Activated CD8-positive, alpha-beta T cell treated with anti-CD3 and anti-CD28 coated beads, Interleukin-2, amount 10 ng/mL, durations not matched to agents 7 days and 5 days (primary cell): ENCODE data around the gene FASTKD2. TPM values are rescaled to one million over a fixed set of nuclear protein-coding genes. Genes with fewer than 3 reads are reported as not detected.

Experiments used
- ATAC-seq: fragments of 150-1000 bp; cut with Tn5 transposase; one replicate; pipeline ENCODE4 v1.10.0; 2021; ENCODE audit warnings: moderate library complexity
- CTCF ChIA-PET: fragments of 350-600 bp; sonication (Branson Sonifier 250); formaldehyde crosslinking; loops from one replicate; lab custom pipeline; 2021; ENCODE audit warnings: antibody characterized with exemption; lab: Charles Lee
- POLR2A ChIA-PET: fragments of 350-600 bp; sonication (Branson Sonifier 250); formaldehyde crosslinking; loops from one replicate; lab custom pipeline; 2021; ENCODE audit warnings: antibody characterized with exemption; lab: Charles Lee
- DNase-seq: peaks from one replicate; pipeline ENCODE4 v3.0.0-alpha.2; 2020
- H3K27ac Mint-ChIP-seq: one replicate; pipeline ENCODE4 v1.8.0; 2021; ENCODE audit warnings: mild to moderate bottlenecking, mixed read lengths
- H3K27me3 Mint-ChIP-seq: one replicate; pipeline ENCODE4 v1.8.0; 2021; ENCODE audit warnings: low read depth, mixed read lengths
- H3K36me3 Mint-ChIP-seq: one replicate; pipeline ENCODE4 v1.8.0; 2021; ENCODE audit warnings: low read depth, mixed read lengths
- H3K4me1 Mint-ChIP-seq: one replicate; pipeline ENCODE4 v1.8.0; 2021; ENCODE audit warnings: low read depth, mixed read lengths
- H3K4me3 Mint-ChIP-seq: one replicate; pipeline ENCODE4 v1.8.0; 2021; ENCODE audit warnings: mild to moderate bottlenecking, mixed read lengths
- H3K9me3 Mint-ChIP-seq: one replicate; pipeline ENCODE4 v1.8.0; 2022; ENCODE audit warnings: mixed read lengths; ENCODE audit not compliant: insufficient read depth
- total RNA-seq, 2 experiments: library from RNA; stranded (reverse); gene quantifications; one replicate each; pipeline ENCODE4 v1.2.3, GENCODE V29; 2021

Gene FASTKD2
- total RNA-seq, 2 experiments from 2014 or later: 20.2 to 20.8 TPM

DNA sequence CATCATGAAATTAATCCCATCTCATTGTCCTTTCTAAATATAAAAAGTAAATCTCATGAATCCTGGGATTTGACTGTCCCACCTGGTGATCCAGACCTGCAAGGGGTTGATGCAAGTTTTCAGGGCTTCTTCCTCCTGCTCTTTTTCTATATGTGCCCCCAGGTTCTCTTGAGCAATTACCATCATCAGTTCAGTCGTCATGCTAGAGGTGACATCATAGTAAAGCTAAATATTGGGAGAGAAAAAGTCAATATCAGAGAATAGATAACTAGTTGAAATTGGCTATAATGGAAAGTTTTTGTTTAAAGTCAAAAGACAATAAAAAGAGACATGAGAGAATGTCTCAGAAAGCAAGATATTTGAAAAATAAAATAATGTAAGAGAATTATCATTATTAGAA, 8.6 kb upstream of the FASTKD2 start:
- H3K4me1 Mint-ChIP-seq: no peaks in the 10 kb centered on the region
- POLR2A ChIA-PET: no interaction called here
- ATAC-seq (no peak), DNase-seq (no peak)
- CTCF ChIA-PET: interaction anchor here (1.1 kb wide), 1 partner anchor 25 kb away, joined by 3 read pairs; no protein-coding TSS in a partner anchor
- no peaks in the 10 kb centered on the region for H3K36me3 Mint-ChIP-seq
- H3K9me3 Mint-ChIP-seq: no peaks in the 10 kb centered on the region
- H3K4me3 Mint-ChIP-seq: no peak overlapping the region
- H3K27ac Mint-ChIP-seq: no peak overlapping the region
- peaks cover 21% of the 10 kb centered on the region for H3K27me3 Mint-ChIP-seq

DNA sequence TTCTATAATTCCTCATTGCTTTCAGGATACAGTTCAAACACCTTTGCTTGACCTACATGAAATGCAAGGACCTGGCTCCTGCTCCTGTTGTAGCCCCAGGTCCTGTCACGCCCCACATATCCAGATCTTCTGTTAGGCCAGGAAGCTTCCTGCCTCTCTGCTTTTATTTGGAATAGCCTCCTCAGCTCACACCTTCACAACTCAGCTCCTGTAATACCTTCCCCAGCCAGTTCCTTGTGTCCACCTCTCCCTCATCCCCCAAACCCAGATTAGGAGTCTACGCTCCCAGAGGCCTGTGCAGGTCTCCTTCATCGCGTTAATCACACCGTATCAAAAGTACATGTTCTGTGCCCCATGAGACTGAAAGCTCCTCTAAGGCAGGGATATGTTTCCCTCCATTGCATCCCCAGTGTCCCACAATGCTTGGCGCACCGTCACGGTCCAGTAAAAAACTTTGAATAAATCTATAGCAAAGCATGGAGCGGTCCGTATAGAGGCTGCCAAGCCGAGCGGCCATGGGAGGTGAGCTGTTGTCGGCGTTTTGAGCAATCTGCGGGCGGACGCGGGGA, 649 bp upstream of the FASTKD2 start:
- H3K4me3 Mint-ChIP-seq: peak overlapping the region; percentile 90
- H3K4me1 Mint-ChIP-seq: peaks cover 32% of the 10 kb centered on the region
- DNase-seq (peak; percentile 22), ATAC-seq (no peak)
- peak overlapping the region; percentile 96 for H3K27ac Mint-ChIP-seq
- ChIA-PET POLR2A (interaction anchor here (0.6 to 1.6 kb wide), 6 partner anchors 13 to 861 kb away, joined by 3 to 7 read pairs (median 4); partner anchors contain the start of gene KLF7), CTCF (interaction anchor here (0.7 to 2.8 kb wide), 5 partner anchors 15 to 709 kb away, joined by 3 to 18 read pairs (median 4); no protein-coding TSS in a partner anchor)
- peaks cover 16% of the 10 kb centered on the region for H3K36me3 Mint-ChIP-seq
- no peaks in the 10 kb centered on the region for H3K9me3 Mint-ChIP-seq
- no peaks in the 10 kb centered on the region for H3K27me3 Mint-ChIP-seq

DNA sequence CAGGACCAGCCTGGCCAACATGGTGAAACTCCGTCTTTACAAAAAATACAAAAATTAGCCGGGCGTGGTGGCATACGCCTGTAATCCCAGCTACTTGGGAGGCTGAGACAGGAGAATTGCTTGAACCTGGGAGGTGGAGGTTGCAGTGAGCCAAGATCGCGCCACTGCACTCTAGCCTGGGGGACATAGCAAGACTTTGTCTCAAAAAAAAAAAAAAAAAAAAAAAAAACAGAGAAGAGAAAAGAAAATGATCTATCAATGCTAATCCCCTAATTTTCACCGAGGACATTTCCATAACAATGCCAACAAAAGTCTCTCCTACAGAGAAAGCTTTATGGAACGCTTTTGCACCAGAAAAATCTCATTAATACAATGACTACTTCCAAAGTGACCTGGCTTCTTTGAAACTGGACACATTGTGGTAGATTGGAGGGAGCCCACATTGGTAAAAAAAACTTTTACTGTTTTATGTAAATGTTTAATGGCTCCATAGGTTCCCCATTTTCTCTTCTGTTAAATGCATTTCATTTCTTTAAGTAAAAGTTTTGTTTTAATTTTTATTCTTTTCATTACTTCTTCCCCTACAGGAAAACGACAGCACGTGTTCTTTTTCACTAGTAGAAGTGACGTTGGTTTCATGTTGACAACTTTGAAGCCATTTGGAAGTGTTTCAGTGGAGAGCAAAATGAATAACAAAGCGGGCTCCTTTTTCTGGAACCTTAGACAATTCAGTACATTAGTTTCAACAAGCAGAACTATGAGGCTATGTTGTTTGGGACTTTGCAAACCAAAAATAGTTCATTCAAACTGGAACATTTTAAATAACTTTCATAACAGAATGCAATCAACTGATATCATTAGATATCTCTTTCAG, 888 bp downstream of the FASTKD2 start:
- Mint-ChIP-seq H3K27me3 (no peaks in the 10 kb centered on the region), H3K36me3 (peaks cover 27% of the 10 kb centered on the region), H3K27ac (peak overlapping the region; percentile 96), H3K9me3 (no peaks in the 10 kb centered on the region), H3K4me3 (peak overlapping the region; percentile 90), H3K4me1 (peaks cover 35% of the 10 kb centered on the region)
- DNase-seq (no peak), ATAC-seq (no peak)
- ChIA-PET POLR2A (no interaction called here), CTCF (interaction anchor here (0.8 to 2.8 kb wide), 4 partner anchors 15 to 707 kb away, joined by 3 to 18 read pairs (median 8); no protein-coding TSS in a partner anchor)

DNA sequence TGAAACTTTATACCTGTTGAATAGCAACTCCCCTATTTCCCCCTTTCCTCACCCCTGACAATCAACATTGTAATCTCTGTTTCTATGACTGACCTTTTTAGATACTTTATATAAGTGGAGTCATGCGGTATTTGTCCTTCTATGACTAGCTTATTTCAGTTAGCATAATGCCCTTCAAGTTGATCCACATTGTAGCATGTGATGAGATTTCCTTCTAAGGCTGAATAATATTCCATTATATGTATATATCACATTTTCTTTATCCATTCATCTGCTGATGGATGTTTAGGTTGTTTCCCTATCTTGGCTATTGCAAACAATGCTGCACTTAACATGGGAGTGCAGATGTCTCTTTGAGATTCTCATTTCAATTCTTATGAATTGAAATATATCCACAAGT, 9.5 kb downstream of the FASTKD2 start:
- CTCF ChIA-PET: no interaction called here
- Mint-ChIP-seq H3K4me3 (no peak overlapping the region), H3K4me1 (peaks cover 5% of the 10 kb centered on the region), H3K36me3 (peaks cover 81% of the 10 kb centered on the region), H3K27ac (no peak overlapping the region), H3K9me3 (no peaks in the 10 kb centered on the region), H3K27me3 (no peaks in the 10 kb centered on the region)
- POLR2A ChIA-PET: no interaction called here
- no peak for DNase-seq
- no peak for ATAC-seq

DNA sequence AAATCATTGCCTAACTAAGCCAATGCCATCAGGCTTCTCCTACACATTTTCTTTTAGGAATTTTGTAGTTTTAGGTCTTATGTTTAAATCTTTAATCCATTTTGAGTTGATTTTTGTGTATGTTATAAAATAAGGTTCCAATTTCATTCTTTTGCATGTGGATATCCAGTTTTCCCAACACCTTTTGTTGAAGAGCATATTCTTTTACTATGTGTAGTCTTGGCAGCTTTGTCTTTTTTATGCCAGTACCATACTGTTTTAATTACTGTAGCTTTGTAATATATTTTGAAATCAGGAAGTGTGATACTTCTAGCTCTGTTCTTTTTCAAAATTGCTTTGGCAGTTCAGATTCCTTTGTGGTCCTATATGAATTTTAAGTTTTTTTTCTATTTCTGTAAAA, 11.0 kb downstream of the FASTKD2 start:
- ATAC-seq (no peak), DNase-seq (no peak)
- Mint-ChIP-seq H3K27ac (no peak overlapping the region), H3K4me3 (no peak overlapping the region), H3K9me3 (peaks cover 5% of the 10 kb centered on the region), H3K4me1 (peaks cover 3% of the 10 kb centered on the region), H3K27me3 (no peaks in the 10 kb centered on the region), H3K36me3 (peaks cover 82% of the 10 kb centered on the region)
- ChIA-PET CTCF (no interaction called here), POLR2A (no interaction called here)

DNA sequence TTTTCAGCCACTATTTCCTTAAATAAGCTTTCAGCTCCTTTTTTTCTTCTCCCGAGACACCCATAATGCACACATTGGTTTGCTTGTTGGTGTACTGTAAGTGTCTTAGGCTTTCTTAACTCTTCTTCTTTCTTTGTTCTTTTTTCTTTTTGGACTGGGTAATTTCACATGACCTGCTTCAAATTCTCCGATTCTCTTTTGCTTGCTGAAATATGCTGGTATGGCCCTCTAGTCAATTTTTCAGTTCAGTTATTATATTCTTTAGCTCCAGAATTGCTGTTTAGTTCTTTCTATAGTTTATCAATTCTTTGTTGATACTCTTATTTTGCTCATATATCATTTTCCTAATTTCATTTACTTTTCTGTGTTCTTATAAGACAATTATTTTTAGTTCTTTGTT, 15.3 kb downstream of the FASTKD2 start:
- Mint-ChIP-seq H3K4me1 (peaks cover 2% of the 10 kb centered on the region), H3K36me3 (peaks cover 85% of the 10 kb centered on the region), H3K27me3 (no peaks in the 10 kb centered on the region), H3K27ac (no peak overlapping the region), H3K4me3 (no peak overlapping the region), H3K9me3 (peaks cover 5% of the 10 kb centered on the region)
- ChIA-PET CTCF (interaction anchor here (0.8 to 4.2 kb wide), 9 partner anchors 8 to 351 kb away, joined by 3 to 31 read pairs (median 7); partner anchors contain the start of genes FASTKD2 and MDH1B), POLR2A (no interaction called here)
- DNase-seq (no peak), ATAC-seq (no peak)

DNA sequence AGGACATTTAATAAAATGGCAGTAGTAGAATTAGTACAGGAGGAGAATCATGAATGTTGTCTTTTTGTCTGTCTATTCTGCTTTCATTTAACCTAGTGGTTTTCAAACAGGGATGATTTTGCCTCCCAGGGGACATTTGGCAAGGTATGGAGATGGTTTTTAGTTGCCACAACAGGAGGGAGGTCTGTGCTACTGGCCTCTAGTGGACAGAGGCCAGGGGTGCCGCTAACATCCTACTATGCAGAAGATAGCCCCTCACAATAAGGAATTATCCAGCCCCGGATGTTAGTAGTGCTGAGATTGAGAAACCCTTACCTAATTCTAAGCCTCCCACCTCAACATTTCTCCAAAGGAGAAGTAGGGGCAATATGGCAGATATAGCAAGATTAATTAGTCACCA, 18.3 kb downstream of the FASTKD2 start:
- Mint-ChIP-seq H3K4me3 (no peak overlapping the region), H3K27ac (no peak overlapping the region), H3K27me3 (no peaks in the 10 kb centered on the region), H3K9me3 (peaks cover 5% of the 10 kb centered on the region), H3K36me3 (peaks cover 64% of the 10 kb centered on the region), H3K4me1 (peaks cover 2% of the 10 kb centered on the region)
- ChIA-PET CTCF (interaction anchor here (0.7 to 4.2 kb wide), 4 partner anchors 9 to 226 kb away, joined by 3 to 31 read pairs (median 12); partner anchors contain the start of genes FASTKD2 and MDH1B), POLR2A (no interaction called here)
- DNase-seq (no peak), ATAC-seq (no peak)

DNA sequence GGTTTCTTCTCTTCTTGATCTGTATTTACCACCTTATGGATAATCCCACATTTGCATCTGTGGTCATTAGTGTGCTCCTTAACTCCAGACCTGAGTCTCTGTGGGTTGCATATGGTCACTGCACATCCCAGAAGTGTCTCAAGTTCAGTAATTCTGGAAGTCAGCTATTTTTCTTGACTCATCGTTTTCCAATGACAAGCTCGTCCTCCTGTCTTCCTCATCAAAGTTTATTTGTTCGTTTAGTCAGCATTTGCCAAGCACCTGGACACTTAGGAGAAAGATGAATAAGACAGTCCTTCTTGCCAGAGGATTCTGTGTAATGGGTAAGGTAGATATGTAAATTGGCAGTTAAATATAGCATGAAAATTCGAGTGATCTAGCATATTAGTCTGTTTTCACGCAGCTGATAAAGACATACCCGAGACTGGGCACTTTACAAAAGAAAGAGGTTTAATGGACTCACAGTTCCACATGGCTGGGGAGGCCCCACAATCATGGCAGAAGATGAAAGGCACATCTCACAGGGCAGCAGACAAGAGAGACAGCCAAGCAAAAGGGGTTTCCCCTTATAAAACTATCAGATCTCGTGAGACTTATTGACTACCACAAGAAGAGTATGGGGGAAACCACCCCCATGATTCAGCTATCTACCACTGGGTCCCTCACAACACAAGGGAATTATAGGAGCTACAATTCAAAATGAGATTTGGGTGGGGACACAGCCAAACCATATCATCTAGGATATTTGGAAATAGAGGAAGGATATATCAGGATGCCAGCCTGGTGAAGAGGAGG, 19.4 kb downstream of the FASTKD2 start:
- no peak overlapping the region for H3K4me3 Mint-ChIP-seq
- DNase-seq (no peak), ATAC-seq (no peak)
- ChIA-PET POLR2A (no interaction called here), CTCF (no interaction called here)
- no peaks in the 10 kb centered on the region for H3K27me3 Mint-ChIP-seq
- H3K9me3 Mint-ChIP-seq: peaks cover 5% of the 10 kb centered on the region
- peaks cover 2% of the 10 kb centered on the region for H3K4me1 Mint-ChIP-seq
- H3K36me3 Mint-ChIP-seq: peaks cover 62% of the 10 kb centered on the region
- no peak overlapping the region for H3K27ac Mint-ChIP-seq

DNA sequence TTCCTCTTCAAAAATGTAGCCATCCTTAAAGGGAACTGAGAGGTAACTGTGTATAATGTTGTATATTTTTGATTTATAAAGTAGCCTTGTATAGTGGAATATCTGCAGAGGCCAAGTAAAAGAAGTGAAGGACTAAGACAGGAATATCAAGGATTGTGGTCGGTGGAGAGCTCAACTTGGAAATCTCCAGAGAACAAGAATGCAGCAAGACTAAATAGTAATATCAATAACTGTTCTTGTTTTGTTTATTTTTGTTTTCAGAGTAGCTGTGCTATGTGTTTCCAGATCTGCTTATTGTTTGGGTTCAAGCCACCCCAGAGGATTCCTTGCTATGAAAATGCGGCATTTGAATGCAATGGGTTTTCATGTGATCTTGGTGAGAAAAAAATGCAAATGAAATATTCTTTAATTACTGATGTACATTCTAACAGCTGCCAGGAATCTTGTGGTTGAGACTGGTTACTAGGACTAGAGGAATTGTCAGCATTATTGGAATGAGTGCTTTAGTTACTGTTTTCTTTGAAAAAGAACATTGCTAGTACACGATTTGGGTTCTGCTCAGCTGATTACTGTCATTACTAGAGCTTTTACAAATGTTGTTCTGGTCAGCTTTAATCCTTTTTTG, 25.0 kb downstream of the FASTKD2 start:
- H3K27ac Mint-ChIP-seq: no peak overlapping the region
- H3K36me3 Mint-ChIP-seq: peaks cover 36% of the 10 kb centered on the region
- DNase-seq: no peak
- H3K4me3 Mint-ChIP-seq: no peak overlapping the region
- H3K4me1 Mint-ChIP-seq: no peaks in the 10 kb centered on the region
- ChIA-PET CTCF (interaction anchor here (3.8 to 5.8 kb wide), 3 partner anchors 9 to 683 kb away, joined by 18 to 31 read pairs (median 28); no protein-coding TSS in a partner anchor), POLR2A (interaction anchor here (1.1 kb wide), 1 partner anchor 25 kb away, joined by 3 read pairs; the partner anchor contains the start of gene FASTKD2)
- no peaks in the 10 kb centered on the region for H3K9me3 Mint-ChIP-seq
- no peak for ATAC-seq
- H3K27me3 Mint-ChIP-seq: no peaks in the 10 kb centered on the region

DNA sequence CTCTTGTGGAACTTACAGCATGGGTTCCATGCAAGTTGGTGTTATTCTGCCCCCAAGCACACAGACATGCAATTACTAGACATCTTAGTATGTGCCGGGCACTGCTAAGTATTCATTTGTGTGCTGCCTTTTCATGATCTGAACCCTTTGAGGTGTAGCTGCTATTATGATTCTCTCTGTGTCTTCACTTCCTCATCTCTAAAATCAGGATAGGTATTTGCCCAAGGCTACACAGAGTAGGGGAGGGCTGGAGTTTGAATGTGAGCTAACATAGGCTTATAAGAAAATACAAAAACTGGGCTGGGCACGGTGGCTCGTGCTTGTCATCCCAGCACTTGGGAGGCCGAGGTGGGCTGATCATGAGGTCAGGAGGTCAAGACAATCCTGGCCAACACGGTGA, 27.2 kb downstream of the FASTKD2 start:
- Mint-ChIP-seq H3K4me1 (no peaks in the 10 kb centered on the region), H3K27me3 (no peaks in the 10 kb centered on the region), H3K27ac (no peak overlapping the region), H3K4me3 (no peak overlapping the region), H3K9me3 (no peaks in the 10 kb centered on the region), H3K36me3 (peaks cover 35% of the 10 kb centered on the region)
- CTCF ChIA-PET: interaction anchor here (1.0 to 5.8 kb wide), 6 partner anchors 8 to 684 kb away, joined by 3 to 31 read pairs (median 10); no protein-coding TSS in a partner anchor
- ATAC-seq (no peak), DNase-seq (no peak)
- POLR2A ChIA-PET: no interaction called here

DNA sequence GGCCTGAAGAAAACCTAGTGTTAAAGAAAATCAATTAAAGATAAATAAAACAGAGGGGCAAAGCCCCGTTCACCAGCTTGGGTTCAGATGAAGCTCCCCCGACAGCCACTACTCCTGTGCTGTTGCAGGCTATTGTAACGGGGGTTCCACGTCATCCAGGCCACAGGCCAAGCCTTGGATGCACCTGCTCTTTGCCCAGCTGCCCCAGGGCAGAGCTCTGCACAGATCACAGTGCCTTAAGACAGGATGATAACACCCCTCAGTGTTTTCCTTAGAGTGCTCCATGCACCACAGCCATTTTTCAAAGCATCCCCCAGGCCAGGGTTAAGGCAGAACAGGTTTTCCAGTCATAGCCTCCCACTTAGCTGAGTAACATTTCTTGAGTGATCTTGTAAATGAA, 32.0 kb downstream of the FASTKD2 start:
- ChIA-PET CTCF (interaction anchor here (0.8 to 1.5 kb wide), 5 partner anchors 16 to 679 kb away, joined by 3 to 5 read pairs (median 3); no protein-coding TSS in a partner anchor), POLR2A (interaction anchor here (0.6 kb wide), 1 partner anchor 33 kb away, joined by 7 read pairs; no protein-coding TSS in a partner anchor)
- no peaks in the 10 kb centered on the region for H3K9me3 Mint-ChIP-seq
- no peaks in the 10 kb centered on the region for H3K27me3 Mint-ChIP-seq
- ATAC-seq: no peak
- DNase-seq: no peak
- peaks cover 8% of the 10 kb centered on the region for H3K36me3 Mint-ChIP-seq
- H3K4me1 Mint-ChIP-seq: peaks cover 20% of the 10 kb centered on the region
- H3K4me3 Mint-ChIP-seq: no peak overlapping the region
- no peak overlapping the region for H3K27ac Mint-ChIP-seq
